ENCODE results near the gene CDX1.

The CDX1 gene

DNA sequence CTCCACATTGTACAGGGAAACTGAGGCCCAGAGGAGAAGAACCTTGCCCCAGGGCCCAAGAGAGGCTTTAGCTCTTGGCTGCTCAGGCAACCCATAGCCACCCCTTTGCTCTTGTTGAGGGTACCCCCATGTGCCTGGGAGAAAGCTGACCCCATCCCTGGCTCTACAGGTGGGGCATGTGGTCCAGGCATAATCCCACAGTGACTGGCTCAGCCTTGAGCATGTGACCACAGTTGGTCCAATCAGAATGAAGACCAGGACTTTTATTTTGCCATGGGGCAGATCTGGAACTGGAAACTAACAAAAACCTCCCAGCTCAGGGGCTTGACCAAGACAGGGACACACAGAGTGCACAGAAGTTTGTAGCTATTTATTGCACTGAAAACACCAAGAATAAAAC is 52.6 kb downstream of the CDX1 start:
- peak; percentile 33 for DNase-seq
- H4K8ac ChIP-seq (ENCODE audit: low read depth, low read length) = no peak overlapping the region
- no peaks in the 10 kb centered on the region for H3K4me1 ChIP-seq (ENCODE audit: control insufficient read depth, low read depth, low read length)
- no peaks in the 10 kb centered on the region for H3K27me3 ChIP-seq (ENCODE audit: insufficient read depth, low read length, poor library complexity)
- no peak overlapping the region for H2BK15ac ChIP-seq (replicated peaks; ENCODE audit: low read depth)
- H3K4me2 ChIP-seq (ENCODE audit: low read length) = no peak overlapping the region
- H3K4ac ChIP-seq (ENCODE audit: low read depth, low read length) = no peak overlapping the region
- no peak overlapping the region for H3K56ac ChIP-seq (ENCODE audit: low read length)
- H3K23ac ChIP-seq (ENCODE audit: low read length) = no peak overlapping the region
- no peak overlapping the region for H4K5ac ChIP-seq (ENCODE audit: low read length)
- no peak overlapping the region for H3K9ac ChIP-seq (ENCODE audit: low read length)
- H2BK5ac ChIP-seq (ENCODE audit: low read length) = no peak overlapping the region
- H2AK5ac ChIP-seq (ENCODE audit: low read length) = no peak overlapping the region
- no peaks in the 10 kb centered on the region for H3K79me1 ChIP-seq (ENCODE audit: low read length)
- H3K36me3 ChIP-seq (ENCODE audit: control insufficient read depth, insufficient read depth, low read length) = no peaks in the 10 kb centered on the region
- no peaks in the 10 kb centered on the region for H3K79me2 ChIP-seq (ENCODE audit: control insufficient read depth, insufficient read depth, low read length)
- H3K4me3 ChIP-seq (ENCODE audit: low read length) = no peak overlapping the region
- H2BK120ac ChIP-seq (ENCODE audit: low read depth, low read length) = no peak overlapping the region
- no peak overlapping the region for H3K27ac ChIP-seq (ENCODE audit: low read depth, low read length)
- H3K18ac ChIP-seq (ENCODE audit: low read length) = no peak overlapping the region

DNA sequence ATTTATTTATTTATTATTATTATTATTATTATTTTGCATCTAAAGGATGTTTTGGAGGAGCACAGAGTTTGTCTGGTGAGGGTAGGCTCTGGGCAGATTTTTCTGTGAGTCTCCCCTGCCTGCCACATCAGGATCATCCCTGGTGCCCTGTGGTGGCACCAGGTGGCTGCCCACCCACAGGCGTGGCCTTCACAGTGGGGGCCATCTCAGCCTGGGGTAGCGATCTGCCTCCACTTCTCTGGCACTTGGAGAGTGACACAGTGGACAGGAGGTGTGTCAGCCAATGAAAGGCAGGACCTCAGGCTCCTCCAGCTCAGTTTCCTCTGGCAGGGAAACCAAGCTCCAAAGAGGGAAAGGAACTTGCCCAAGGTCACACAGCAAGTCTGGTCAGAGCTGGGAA is 53.3 kb downstream of the CDX1 start:
- Histone ChIP-seq H3K4me3 (ENCODE audit: low read length) (no peak overlapping the region), H2BK5ac (ENCODE audit: low read length) (no peak overlapping the region), H3K79me1 (ENCODE audit: low read length) (no peaks in the 10 kb centered on the region), H3K4me1 (ENCODE audit: control insufficient read depth, low read depth, low read length) (no peaks in the 10 kb centered on the region), H3K27me3 (ENCODE audit: insufficient read depth, low read length, poor library complexity) (no peaks in the 10 kb centered on the region), H4K5ac (ENCODE audit: low read length) (no peak overlapping the region), H2BK120ac (ENCODE audit: low read depth, low read length) (no peak overlapping the region), H3K4me2 (ENCODE audit: low read length) (no peak overlapping the region), H3K18ac (ENCODE audit: low read length) (no peak overlapping the region), H2AK5ac (ENCODE audit: low read length) (no peak overlapping the region), H3K56ac (ENCODE audit: low read length) (no peak overlapping the region), H3K36me3 (ENCODE audit: control insufficient read depth, insufficient read depth, low read length) (no peaks in the 10 kb centered on the region), H3K27ac (ENCODE audit: low read depth, low read length) (no peak overlapping the region), H3K4ac (ENCODE audit: low read depth, low read length) (no peak overlapping the region), H4K8ac (ENCODE audit: low read depth, low read length) (no peak overlapping the region), H3K9ac (ENCODE audit: low read length) (no peak overlapping the region), H3K79me2 (ENCODE audit: control insufficient read depth, insufficient read depth, low read length) (no peaks in the 10 kb centered on the region), H2BK15ac (replicated peaks; ENCODE audit: low read depth) (no peak overlapping the region), H3K23ac (ENCODE audit: low read length) (no peak overlapping the region)
- no CpG with 5 or more reads among the region's 2 CpGs for WGBS (ENCODE audit: extremely low coverage, insufficient coverage, low lambda C conversion rate)
- DNase-seq = no peak

- no peaks in the 10 kb centered on the region for H3K79me1 ChIP-seq (ENCODE audit: low read length)
- H2BK15ac ChIP-seq (replicated peaks; ENCODE audit: low read depth) = no peak overlapping the region
- no peak overlapping the region for H4K8ac ChIP-seq (ENCODE audit: low read depth, low read length)
- H3K36me3 ChIP-seq (ENCODE audit: control insufficient read depth, insufficient read depth, low read length) = no peaks in the 10 kb centered on the region
- no peak overlapping the region for H3K4ac ChIP-seq (ENCODE audit: low read depth, low read length)
- H3K79me2 ChIP-seq (ENCODE audit: control insufficient read depth, insufficient read depth, low read length) = no peaks in the 10 kb centered on the region
- no peak for DNase-seq
- H3K4me2 ChIP-seq (ENCODE audit: low read length) = no peak overlapping the region
- no peak overlapping the region for H2BK120ac ChIP-seq (ENCODE audit: low read depth, low read length)
- no peaks in the 10 kb centered on the region for H3K27me3 ChIP-seq (ENCODE audit: insufficient read depth, low read length, poor library complexity)
- no CpG with 5 or more reads among the region's 5 CpGs for WGBS (ENCODE audit: extremely low coverage, insufficient coverage, low lambda C conversion rate)
- no peak overlapping the region for H3K18ac ChIP-seq (ENCODE audit: low read length)
- H3K4me3 ChIP-seq (ENCODE audit: low read length) = no peak overlapping the region
- H2AK5ac ChIP-seq (ENCODE audit: low read length) = no peak overlapping the region
- H3K9ac ChIP-seq (ENCODE audit: low read length) = no peak overlapping the region
- no peak overlapping the region for H4K5ac ChIP-seq (ENCODE audit: low read length)
- H3K27ac ChIP-seq (ENCODE audit: low read depth, low read length) = no peak overlapping the region
- H3K56ac ChIP-seq (ENCODE audit: low read length) = no peak overlapping the region
- no peak overlapping the region for H2BK5ac ChIP-seq (ENCODE audit: low read length)
- H3K4me1 ChIP-seq (ENCODE audit: control insufficient read depth, low read depth, low read length) = no peaks in the 10 kb centered on the region
- no peak overlapping the region for H3K23ac ChIP-seq (ENCODE audit: low read length)
Observed at GRCh38 chr5:150221471-150221870, 54.9 kb downstream of the CDX1 start.

- Histone ChIP-seq H3K9ac (ENCODE audit: low read length) (no peak overlapping the region), H3K36me3 (ENCODE audit: control insufficient read depth, insufficient read depth, low read length) (no peaks in the 10 kb centered on the region), H3K18ac (ENCODE audit: low read length) (no peak overlapping the region), H4K8ac (ENCODE audit: low read depth, low read length) (no peak overlapping the region), H3K56ac (ENCODE audit: low read length) (no peak overlapping the region), H3K79me2 (ENCODE audit: control insufficient read depth, insufficient read depth, low read length) (no peaks in the 10 kb centered on the region), H2BK15ac (replicated peaks; ENCODE audit: low read depth) (no peak overlapping the region), H2AK5ac (ENCODE audit: low read length) (no peak overlapping the region), H3K4me2 (ENCODE audit: low read length) (no peak overlapping the region), H3K27me3 (ENCODE audit: insufficient read depth, low read length, poor library complexity) (no peaks in the 10 kb centered on the region), H2BK5ac (ENCODE audit: low read length) (no peak overlapping the region), H3K4ac (ENCODE audit: low read depth, low read length) (no peak overlapping the region), H4K5ac (ENCODE audit: low read length) (no peak overlapping the region), H3K79me1 (ENCODE audit: low read length) (no peaks in the 10 kb centered on the region), H3K23ac (ENCODE audit: low read length) (no peak overlapping the region), H3K4me3 (ENCODE audit: low read length) (no peak overlapping the region), H3K4me1 (ENCODE audit: control insufficient read depth, low read depth, low read length) (peaks cover 3% of the 10 kb centered on the region), H3K27ac (ENCODE audit: low read depth, low read length) (no peak overlapping the region), H2BK120ac (ENCODE audit: low read depth, low read length) (no peak overlapping the region)
- no peak for DNase-seq
- WGBS (ENCODE audit: extremely low coverage, insufficient coverage, low lambda C conversion rate) = no CpG with 5 or more reads among the region's 21 CpGs
Observed at GRCh38 chr5:150222906-150223305, 56.3 kb downstream of the CDX1 start.

DNA sequence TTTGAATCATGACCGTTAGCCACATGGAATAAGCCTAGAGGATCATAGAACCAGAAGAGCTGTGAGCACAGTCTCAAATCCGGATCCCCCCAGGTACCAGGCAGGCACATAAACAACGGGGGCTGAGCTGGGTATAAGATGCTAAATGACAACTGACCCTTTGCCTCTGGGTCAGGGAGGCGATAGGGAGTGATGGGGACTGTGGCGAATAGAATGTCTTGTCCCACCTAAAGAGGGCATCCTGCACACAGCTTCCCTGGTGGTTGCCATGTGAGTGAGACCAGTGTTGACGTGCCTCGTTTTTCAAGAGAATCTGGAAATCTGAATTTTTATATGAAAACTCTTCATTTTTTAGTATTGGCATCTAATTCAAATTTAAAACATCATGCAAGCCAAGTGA is 56.9 kb downstream of the CDX1 start:
- Histone ChIP-seq H2BK5ac (ENCODE audit: low read length) (no peak overlapping the region), H3K18ac (ENCODE audit: low read length) (no peak overlapping the region), H3K4me3 (ENCODE audit: low read length) (no peak overlapping the region), H2AK5ac (ENCODE audit: low read length) (no peak overlapping the region), H3K56ac (ENCODE audit: low read length) (no peak overlapping the region), H3K9ac (ENCODE audit: low read length) (no peak overlapping the region), H3K4ac (ENCODE audit: low read depth, low read length) (no peak overlapping the region), H2BK120ac (ENCODE audit: low read depth, low read length) (no peak overlapping the region), H3K23ac (ENCODE audit: low read length) (no peak overlapping the region), H3K27ac (ENCODE audit: low read depth, low read length) (no peak overlapping the region), H2BK15ac (replicated peaks; ENCODE audit: low read depth) (no peak overlapping the region), H4K8ac (ENCODE audit: low read depth, low read length) (no peak overlapping the region), H3K27me3 (ENCODE audit: insufficient read depth, low read length, poor library complexity) (no peaks in the 10 kb centered on the region), H3K4me1 (ENCODE audit: control insufficient read depth, low read depth, low read length) (peaks cover 4% of the 10 kb centered on the region), H3K4me2 (ENCODE audit: low read length) (no peak overlapping the region), H3K36me3 (ENCODE audit: control insufficient read depth, insufficient read depth, low read length) (no peaks in the 10 kb centered on the region), H4K5ac (ENCODE audit: low read length) (no peak overlapping the region), H3K79me1 (ENCODE audit: low read length) (no peaks in the 10 kb centered on the region), H3K79me2 (ENCODE audit: control insufficient read depth, insufficient read depth, low read length) (no peaks in the 10 kb centered on the region)
- DNase-seq = no peak
- no CpG with 5 or more reads among the region's 7 CpGs for WGBS (ENCODE audit: extremely low coverage, insufficient coverage, low lambda C conversion rate)

- no CpG with 5 or more reads among the region's 8 CpGs for WGBS (ENCODE audit: extremely low coverage, insufficient coverage, low lambda C conversion rate)
Observed at GRCh38 chr5:150224483-150225027, 58.0 kb downstream of the CDX1 start.

More at GRCh38 chr5:150224483-150225027, 58.0 kb downstream of the CDX1 start:
- Histone ChIP-seq H2AK5ac (ENCODE audit: low read length) (no peak overlapping the region), H3K27me3 (ENCODE audit: insufficient read depth, low read length, poor library complexity) (no peaks in the 10 kb centered on the region), H2BK5ac (ENCODE audit: low read length) (no peak overlapping the region), H3K23ac (ENCODE audit: low read length) (no peak overlapping the region), H2BK120ac (ENCODE audit: low read depth, low read length) (no peak overlapping the region), H4K5ac (ENCODE audit: low read length) (no peak overlapping the region), H3K79me2 (ENCODE audit: control insufficient read depth, insufficient read depth, low read length) (no peaks in the 10 kb centered on the region), H3K79me1 (ENCODE audit: low read length) (no peaks in the 10 kb centered on the region), H3K56ac (ENCODE audit: low read length) (no peak overlapping the region), H3K4me2 (ENCODE audit: low read length) (no peak overlapping the region), H2BK15ac (replicated peaks; ENCODE audit: low read depth) (no peak overlapping the region), H3K9ac (ENCODE audit: low read length) (no peak overlapping the region), H3K36me3 (ENCODE audit: control insufficient read depth, insufficient read depth, low read length) (no peaks in the 10 kb centered on the region), H3K4ac (ENCODE audit: low read depth, low read length) (no peak overlapping the region), H3K27ac (ENCODE audit: low read depth, low read length) (no peak overlapping the region), H3K18ac (ENCODE audit: low read length) (no peak overlapping the region), H3K4me3 (ENCODE audit: low read length) (no peak overlapping the region), H4K8ac (ENCODE audit: low read depth, low read length) (no peak overlapping the region), H3K4me1 (ENCODE audit: control insufficient read depth, low read depth, low read length) (peaks cover 4% of the 10 kb centered on the region)
- DNase-seq = no peak
